PC-9 (cell line): Measurements from ENCODE around the gene KLHDC8A. TPM values are rescaled to one million over a fixed set of nuclear protein-coding genes. Genes with fewer than 3 reads are reported as not detected.

Source experiments
- BruUV-seq: library from RNA; stranded (reverse); fragments of 400-500 nt; replicated peaks from 2 replicates; lab custom pipeline; 2021; lab: Mats Ljungman, UMichigan
- CTCF ChIA-PET: fragments of 300-600 bp; sonication (Branson Sonifier 250); formaldehyde crosslinking; loops from one replicate; lab custom pipeline; 2022; ENCODE audit warnings: antibody characterized with exemption; lab: Charles Lee
- POLR2A ChIA-PET: fragments of 300-600 bp; sonication (Branson Sonifier 250); formaldehyde crosslinking; loops from one replicate; lab custom pipeline; 2022; ENCODE audit warnings: antibody characterized with exemption; ENCODE audit not compliant: unreplicated experiment; lab: Charles Lee
- DNase-seq, 2 experiments: peaks; one replicate each; pipeline versions ENCODE4 v3.0.0 to v3.0.0-alpha.2; 2015 to 2022; ENCODE audit warnings: mixed read lengths in 1 of 2
- H2AFZ ChIP-seq: fragments of 200-600 bp; sonication (generic); 2 replicates; pipeline ENCODE4 v1.8.1; 2017; ENCODE audit warnings: antibody characterized with exemption
- H3F3A ChIP-seq: fragments of 200-600 bp; sonication (generic); 2 replicates; pipeline ENCODE4 v1.8.1; 2017; ENCODE audit warnings: antibody characterized with exemption, mild to moderate bottlenecking, low read depth; ENCODE audit not compliant: insufficient read depth
- H3K27ac ChIP-seq: fragments of 200-600 bp; sonication (generic); 2 replicates; pipeline ENCODE4 v1.6.1; 2016; ENCODE audit warnings: mixed run types
- H3K27me3 ChIP-seq: fragments of 200-600 bp; sonication (generic); 2 replicates; pipeline ENCODE4 v1.6.1; 2016; ENCODE audit warnings: low read depth, mixed run types; ENCODE audit not compliant: insufficient read depth
- H3K36me3 ChIP-seq: fragments of 200-600 bp; sonication (generic); 2 replicates; pipeline ENCODE4 v1.6.1; 2016; ENCODE audit warnings: low read depth, mixed run types
- H3K4me1 ChIP-seq: fragments of 200-600 bp; sonication (generic); replicated peaks from 2 replicates; pipeline ENCODE4 v1.6.1; 2016; ENCODE audit warnings: mixed run types; ENCODE audit not compliant: insufficient read depth
- H3K4me2 ChIP-seq: fragments of 200-600 bp; sonication (generic); 2 replicates; pipeline ENCODE4 v1.6.1; 2017; ENCODE audit warnings: mixed run types
- H3K4me3 ChIP-seq: fragments of 200-600 bp; sonication (generic); 2 replicates; pipeline ENCODE4 v1.6.1; 2016; ENCODE audit warnings: mixed run types
- H3K79me2 ChIP-seq: fragments of 200-600 bp; sonication (generic); 2 replicates; pipeline ENCODE4 v1.6.1; 2017; ENCODE audit warnings: low read depth, mixed run types
- H3K9me2 ChIP-seq: fragments of 200-600 bp; sonication (generic); 2 replicates; pipeline ENCODE4 v1.8.1; 2017; ENCODE audit warnings: mild to moderate bottlenecking; ENCODE audit not compliant: insufficient read depth
- H3K9me3 ChIP-seq: fragments of 200-600 bp; sonication (generic); 2 replicates; pipeline ENCODE4 v1.8.1; 2016; ENCODE audit warnings: low read depth; ENCODE audit not compliant: insufficient read depth
- H4K20me1 ChIP-seq: fragments of 200-600 bp; sonication (generic); 2 replicates; pipeline ENCODE4 v1.8.1; 2017; ENCODE audit not compliant: insufficient read depth
- CTCF ChIP-seq: fragments of 200-600 bp; sonication (generic); conservative IDR thresholded peaks from 2 replicates; pipeline ENCODE4 v1.6.1; 2017; ENCODE audit warnings: mixed run types, antibody characterized with exemption, mild to moderate bottlenecking, moderate library complexity
- EZH2 ChIP-seq: fragments of 200-600 bp; sonication (generic); IDR thresholded peaks from 2 replicates; pipeline ENCODE4 v1.8.0; 2017; ENCODE audit warnings: antibody characterized with exemption, low read depth
- intact Hi-C: fragments of 100-400 bp; cut with micrococcal nuclease; formaldehyde crosslinking; loops from one replicate; pipeline ENCODE4 v1.10.0; 2022; ENCODE audit not compliant: unreplicated experiment
- total RNA-seq: library from RNA; stranded (reverse); gene quantifications from 2 replicates; pipeline ENCODE4 v1.2.3, GENCODE V29; 2021

Gene KLHDC8A
- total RNA-seq, 1 experiment from 2014 or later = not detected

GRCh38 chr1:205325334-205325884, 31.3 kb downstream of the KLHDC8A start:
- Histone ChIP-seq H4K20me1 (no peaks in the 10 kb centered on the region), H3F3A (peaks cover 3% of the 10 kb centered on the region; the same call in 1 of the 2 replicates), H3K9me3 (no peaks in the 10 kb centered on the region), H2AFZ (no peak overlapping the region), H3K27ac (no peak overlapping the region), H3K4me1 (peaks cover 18% of the 10 kb centered on the region), H3K79me2 (no peaks in the 10 kb centered on the region; the same call in 1 of the 2 replicates), H3K4me3 (no peak overlapping the region), H3K27me3 (peaks cover 22% of the 10 kb centered on the region), H3K36me3 (no peaks in the 10 kb centered on the region), H3K4me2 (no peak overlapping the region), H3K9me2 (no peaks in the 10 kb centered on the region)
- BruUV-seq = no TSS peak
- ChIA-PET POLR2A (no interaction called here), CTCF (interaction anchor here (0.6 to 2.0 kb wide), 8 partner anchors 24 to 168 kb away, joined by 3 to 69 read pairs (median 4); no protein-coding TSS in a partner anchor)
- DNase-seq = peak; percentile 58 to 73
- intact Hi-C loops = loop anchor here (1.0 to 2.0 kb wide), 2 partner anchors 41 to 52 kb away; no protein-coding TSS in a partner anchor
- TF ChIP-seq CTCF (peak; percentile 72), EZH2 (no peak)

GRCh38 chr1:205324781-205325180, 31.9 kb downstream of the KLHDC8A start:
- H3K4me2 ChIP-seq = no peak overlapping the region
- DNase-seq = no peak
- no peak overlapping the region for H3K27ac ChIP-seq

GRCh38 chr1:205323794-205324193, 32.9 kb downstream of the KLHDC8A start:
- H3K79me2 ChIP-seq = peaks cover under 1% of the 10 kb centered on the region; the same call in 1 of the 2 replicates
- no TSS peak for BruUV-seq
- H3K27ac ChIP-seq = no peak overlapping the region
- TF ChIP-seq EZH2 (no peak), CTCF (no peak)
- peaks cover 8% of the 10 kb centered on the region; the same call in 1 of the 2 replicates for H3K27me3 ChIP-seq
- H3K9me2 ChIP-seq = no peaks in the 10 kb centered on the region
- H3K36me3 ChIP-seq = no peaks in the 10 kb centered on the region
- no peaks in the 10 kb centered on the region for H4K20me1 ChIP-seq
- no peak overlapping the region for H2AFZ ChIP-seq
- no peak overlapping the region for H3K4me3 ChIP-seq
- intact Hi-C loops = loop anchor here (2.0 kb wide), 1 partner anchor 39 kb away; no protein-coding TSS in a partner anchor
- POLR2A ChIA-PET = no interaction called here
- peaks cover 33% of the 10 kb centered on the region for H3K4me1 ChIP-seq
- no peak overlapping the region for H3K4me2 ChIP-seq
- peaks cover 3% of the 10 kb centered on the region; the same call in 1 of the 2 replicates for H3F3A ChIP-seq
- CTCF ChIA-PET = interaction anchor here (0.6 kb wide), 1 partner anchor 317 kb away, joined by 5 read pairs; no protein-coding TSS in a partner anchor
- DNase-seq = no peak
- H3K9me3 ChIP-seq = no peaks in the 10 kb centered on the region

More at GRCh38 chr1:205324781-205325180, 31.9 kb downstream of the KLHDC8A start:
- H2AFZ ChIP-seq = no peak overlapping the region
- CTCF ChIA-PET = interaction anchor here (0.6 to 2.0 kb wide), 8 partner anchors 23 to 808 kb away, joined by 3 to 69 read pairs (median 4); no protein-coding TSS in a partner anchor
- no peaks in the 10 kb centered on the region for H3K36me3 ChIP-seq
- no peaks in the 10 kb centered on the region for H3K9me3 ChIP-seq
- H3K4me1 ChIP-seq = peaks cover 23% of the 10 kb centered on the region
- H3K79me2 ChIP-seq = no peaks in the 10 kb centered on the region; the same call in 1 of the 2 replicates
- no peaks in the 10 kb centered on the region for H3K9me2 ChIP-seq
- H3K4me3 ChIP-seq = no peak overlapping the region
- intact Hi-C loops = loop anchor here (1.0 to 2.0 kb wide), 2 partner anchors 40 to 51 kb away; no protein-coding TSS in a partner anchor
- BruUV-seq = no TSS peak
- H4K20me1 ChIP-seq = no peaks in the 10 kb centered on the region
- peaks cover 3% of the 10 kb centered on the region; the same call in 1 of the 2 replicates for H3F3A ChIP-seq
- POLR2A ChIA-PET = interaction anchor here (0.6 kb wide), 1 partner anchor 116 kb away, joined by 4 read pairs; no protein-coding TSS in a partner anchor
- H3K27me3 ChIP-seq = peaks cover 16% of the 10 kb centered on the region
- TF ChIP-seq CTCF = no peak
- TF ChIP-seq EZH2 = no peak
